Ectodermal cell (in vitro differentiated cells): ENCODE data around the gene MCAT.

ENCODE experiments used
- H3K27ac ChIP-seq: 2 replicates; pipeline ENCODE4 v1.7.0; 2013; ENCODE audit warnings: mild to moderate bottlenecking, low read depth, low read length; ENCODE audit not compliant: insufficient read depth, poor library complexity, severe bottlenecking
- H3K27me3 ChIP-seq: 2 replicates; pipeline ENCODE4 v1.7.0; 2013; ENCODE audit warnings: mild to moderate bottlenecking, low read length; ENCODE audit not compliant: insufficient read depth, control insufficient read depth, poor library complexity, severe bottlenecking
- H3K36me3 ChIP-seq: one replicate; pipeline ENCODE4 v1.7.0; 2013; ENCODE audit warnings: low read length; ENCODE audit not compliant: control insufficient read depth, insufficient read depth
- H3K4me1 ChIP-seq: one replicate; pipeline ENCODE4 v1.7.0; 2013; ENCODE audit warnings: low read length; ENCODE audit not compliant: control insufficient read depth, insufficient read depth
- H3K4me3 ChIP-seq: 2 replicates; pipeline ENCODE4 v1.7.0; 2013; ENCODE audit warnings: low read depth, low read length, control low read depth; ENCODE audit not compliant: insufficient read depth
- H3K9me3 ChIP-seq: 2 replicates; pipeline ENCODE4 v1.7.0; 2013; ENCODE audit warnings: mild to moderate bottlenecking, low read length, moderate library complexity; ENCODE audit not compliant: control insufficient read depth
- WGBS, 2 experiments: methylation state at CpG; one replicate each; pipeline ENCODE4 v1.1.7; 2013; ENCODE audit warnings: missing lambda C conversion rate in 2 of 2; 5-methylcytosine and 5-hydroxymethylcytosine counted together

Gene MCAT

DNA sequence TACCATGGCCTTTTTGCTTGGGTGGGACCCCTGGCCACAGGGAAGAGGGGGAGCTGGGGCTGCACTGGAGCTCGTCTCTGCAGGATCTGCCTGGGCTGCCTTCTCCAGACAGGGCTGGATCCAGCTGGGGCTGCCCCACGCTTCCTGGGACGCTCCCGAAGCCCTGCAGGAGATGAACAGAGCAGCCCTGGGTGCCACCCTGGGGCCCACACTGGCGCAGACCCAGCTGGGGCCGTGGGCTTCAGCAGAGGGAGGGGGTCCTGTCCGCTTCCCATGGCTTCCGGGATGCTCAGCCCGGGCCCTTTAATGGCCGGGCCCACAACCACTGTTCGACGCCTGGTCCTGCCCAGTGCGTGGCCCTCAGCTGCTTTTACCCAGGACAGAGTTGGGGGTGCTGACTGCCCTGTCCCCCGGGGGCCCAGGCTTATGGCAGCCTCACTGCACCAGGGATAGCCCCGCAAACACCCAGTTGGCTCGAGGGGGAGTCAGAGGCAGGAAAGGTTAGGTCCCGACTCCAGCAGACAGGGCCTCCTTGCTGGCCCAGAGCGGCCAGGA is 20.1 kb upstream of the MCAT start:
- 89 to 91% methylated on average over 18 of the region's 18 CpGs for WGBS, 2 experiments
- H3K4me1 ChIP-seq = no peaks in the 10 kb centered on the region
- no peak overlapping the region for H3K4me3 ChIP-seq
- no peaks in the 10 kb centered on the region for H3K9me3 ChIP-seq
- no peaks in the 10 kb centered on the region for H3K27me3 ChIP-seq
- no peaks in the 10 kb centered on the region for H3K36me3 ChIP-seq
- H3K27ac ChIP-seq = no peak overlapping the region

DNA sequence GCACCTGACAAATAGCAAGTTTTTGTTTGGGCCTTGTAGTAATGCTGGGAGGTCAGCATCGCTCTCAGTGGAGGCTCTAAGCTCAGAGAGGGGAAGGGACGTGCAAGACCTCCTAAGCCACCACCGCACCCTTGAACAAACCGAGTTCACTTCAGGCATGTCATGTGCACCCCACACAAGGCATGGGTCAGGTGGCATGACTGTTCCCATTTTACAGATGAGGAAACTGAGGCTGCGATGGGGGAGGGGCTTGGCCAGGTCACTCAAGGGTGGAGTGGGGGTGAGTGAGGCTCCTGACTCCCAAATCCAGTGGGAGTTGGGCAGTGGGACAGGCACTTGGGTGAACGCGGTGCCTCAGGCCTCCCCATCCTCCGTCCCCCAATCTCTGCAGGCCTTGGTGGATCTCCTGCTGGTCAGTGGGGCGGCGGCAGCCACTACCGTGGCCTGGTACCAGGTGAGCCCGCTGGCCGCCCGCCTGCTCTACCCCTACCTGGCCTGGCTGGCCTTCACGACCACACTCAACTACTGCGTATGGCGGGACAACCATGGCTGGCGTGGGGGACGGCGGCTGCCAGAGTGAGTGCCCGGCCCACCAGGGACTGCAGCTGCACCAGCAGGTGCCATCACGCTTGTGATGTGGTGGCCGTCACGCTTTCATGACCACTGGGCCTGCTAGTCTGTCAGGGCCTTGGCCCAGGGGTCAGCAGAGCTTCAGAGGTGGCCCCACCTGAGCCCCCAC is 19.4 kb upstream of the MCAT start:
- Histone ChIP-seq H3K36me3 (no peaks in the 10 kb centered on the region), H3K4me1 (no peaks in the 10 kb centered on the region), H3K27ac (no peak overlapping the region), H3K4me3 (no peak overlapping the region), H3K9me3 (no peaks in the 10 kb centered on the region), H3K27me3 (no peaks in the 10 kb centered on the region)
- WGBS, 2 experiments = 95% methylated on average over 24 of the region's 24 CpGs

DNA sequence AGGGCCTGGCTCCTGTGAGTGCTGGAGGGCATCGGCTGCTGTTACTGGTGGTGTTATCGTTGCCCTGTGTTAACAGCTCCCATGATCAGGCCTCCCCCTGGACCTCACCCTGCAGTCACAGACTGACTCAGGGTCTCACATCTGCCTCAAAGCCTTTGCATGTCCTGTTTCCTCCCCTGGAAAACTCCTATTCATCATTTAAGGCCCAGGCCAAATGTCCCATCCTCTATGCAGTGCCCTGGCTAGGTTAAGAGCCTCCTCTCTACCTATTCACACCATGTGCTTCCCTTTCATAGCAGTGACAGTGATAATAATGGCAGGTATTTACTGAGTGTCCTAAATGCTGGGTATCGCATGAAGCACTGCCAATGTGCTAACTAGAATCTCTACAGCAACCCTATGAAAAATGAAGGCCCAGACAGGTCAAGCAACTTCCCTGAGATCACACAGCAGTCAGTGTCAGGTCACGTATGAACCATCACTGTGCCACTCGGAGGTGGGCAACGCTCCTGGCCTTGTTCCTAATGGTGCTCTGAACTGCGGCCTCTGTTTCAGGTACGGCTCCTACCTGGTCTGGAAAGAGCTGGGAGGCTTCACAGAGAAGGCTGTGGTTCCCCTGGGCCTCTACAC is 17.4 kb upstream of the MCAT start:
- 95% methylated on average over 8 of the region's 8 CpGs for WGBS, 2 experiments
- no peaks in the 10 kb centered on the region for H3K36me3 ChIP-seq
- no peaks in the 10 kb centered on the region for H3K27me3 ChIP-seq
- H3K4me1 ChIP-seq = no peaks in the 10 kb centered on the region
- no peak overlapping the region for H3K27ac ChIP-seq
- H3K9me3 ChIP-seq = no peaks in the 10 kb centered on the region
- no peak overlapping the region for H3K4me3 ChIP-seq

DNA sequence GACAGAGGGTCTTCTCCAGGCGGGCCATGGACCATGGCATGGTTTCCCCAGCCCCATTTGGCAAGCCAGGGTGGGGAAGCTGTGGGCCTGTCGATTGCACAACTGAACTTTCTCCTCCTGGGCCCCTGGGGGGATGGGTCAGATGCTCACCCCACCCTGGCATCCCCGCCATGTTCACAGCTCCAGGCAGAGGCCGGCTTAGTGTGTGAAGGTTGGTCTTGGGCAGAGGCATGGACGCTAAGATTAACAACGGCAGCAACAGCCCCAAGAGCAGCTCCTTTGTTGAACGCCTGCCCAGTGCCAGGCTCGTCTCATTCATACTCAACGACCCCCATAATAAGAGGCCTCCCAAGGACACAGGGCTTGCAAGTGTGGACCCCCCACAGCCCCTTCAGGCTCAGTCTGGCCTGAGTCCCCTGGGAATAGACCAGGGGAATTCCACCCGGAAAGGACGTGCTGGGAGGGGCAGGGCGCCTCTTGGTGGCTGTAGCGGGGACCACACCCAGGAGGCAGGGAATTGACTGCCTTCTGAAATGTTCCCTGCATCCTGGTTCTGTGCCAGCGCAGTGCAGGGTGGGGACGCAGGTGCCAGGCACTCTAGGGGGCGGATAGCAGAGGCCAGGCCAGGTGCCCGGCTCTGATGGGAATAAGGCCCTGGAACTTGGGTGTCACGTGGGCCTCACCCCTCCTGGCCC is 16.4 kb upstream of the MCAT start:
- Histone ChIP-seq H3K4me1 (no peaks in the 10 kb centered on the region), H3K27me3 (no peaks in the 10 kb centered on the region), H3K36me3 (no peaks in the 10 kb centered on the region), H3K27ac (no peak overlapping the region), H3K9me3 (no peaks in the 10 kb centered on the region), H3K4me3 (no peak overlapping the region)
- 81 to 84% methylated on average over 18 of the region's 18 CpGs for WGBS, 2 experiments

DNA sequence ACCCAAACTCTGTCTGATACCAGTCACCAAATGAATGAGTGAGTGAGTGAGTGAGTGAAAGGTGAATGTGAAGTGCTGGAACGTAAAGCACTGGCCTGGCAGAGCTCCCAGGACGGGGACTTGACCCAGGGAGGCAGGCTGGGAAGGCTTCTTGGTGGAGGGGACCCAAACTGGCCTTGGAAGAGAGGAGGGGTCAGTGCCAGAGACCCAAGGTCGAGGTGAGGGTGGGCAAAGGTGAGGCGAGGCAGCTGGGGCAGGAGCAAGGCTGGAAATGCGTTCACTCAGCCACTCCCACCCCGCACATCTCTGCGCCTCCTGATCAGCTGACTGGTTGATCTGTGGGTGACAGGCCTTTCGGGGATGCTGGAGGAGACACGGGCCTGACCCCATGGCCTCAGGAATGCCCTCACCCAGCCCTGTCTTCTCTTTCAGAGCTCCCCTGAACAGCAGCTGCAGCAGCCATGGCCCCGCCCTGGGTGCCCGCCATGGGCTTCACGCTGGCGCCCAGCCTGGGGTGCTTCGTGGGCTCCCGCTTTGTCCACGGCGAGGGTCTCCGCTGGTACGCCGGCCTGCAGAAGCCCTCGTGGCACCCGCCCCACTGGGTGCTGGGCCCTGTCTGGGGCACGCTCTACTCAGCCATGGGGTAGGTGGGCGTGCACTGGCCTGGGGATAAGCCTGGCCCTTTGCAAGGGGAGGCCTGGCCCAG is 15.7 kb upstream of the MCAT start:
- no peaks in the 10 kb centered on the region for H3K36me3 ChIP-seq
- H3K4me1 ChIP-seq = no peaks in the 10 kb centered on the region
- H3K9me3 ChIP-seq = no peaks in the 10 kb centered on the region
- H3K27me3 ChIP-seq = no peaks in the 10 kb centered on the region
- H3K27ac ChIP-seq = no peak overlapping the region
- 94 to 95% methylated on average over 24 of the region's 24 CpGs for WGBS, 2 experiments
- H3K4me3 ChIP-seq = no peak overlapping the region

DNA sequence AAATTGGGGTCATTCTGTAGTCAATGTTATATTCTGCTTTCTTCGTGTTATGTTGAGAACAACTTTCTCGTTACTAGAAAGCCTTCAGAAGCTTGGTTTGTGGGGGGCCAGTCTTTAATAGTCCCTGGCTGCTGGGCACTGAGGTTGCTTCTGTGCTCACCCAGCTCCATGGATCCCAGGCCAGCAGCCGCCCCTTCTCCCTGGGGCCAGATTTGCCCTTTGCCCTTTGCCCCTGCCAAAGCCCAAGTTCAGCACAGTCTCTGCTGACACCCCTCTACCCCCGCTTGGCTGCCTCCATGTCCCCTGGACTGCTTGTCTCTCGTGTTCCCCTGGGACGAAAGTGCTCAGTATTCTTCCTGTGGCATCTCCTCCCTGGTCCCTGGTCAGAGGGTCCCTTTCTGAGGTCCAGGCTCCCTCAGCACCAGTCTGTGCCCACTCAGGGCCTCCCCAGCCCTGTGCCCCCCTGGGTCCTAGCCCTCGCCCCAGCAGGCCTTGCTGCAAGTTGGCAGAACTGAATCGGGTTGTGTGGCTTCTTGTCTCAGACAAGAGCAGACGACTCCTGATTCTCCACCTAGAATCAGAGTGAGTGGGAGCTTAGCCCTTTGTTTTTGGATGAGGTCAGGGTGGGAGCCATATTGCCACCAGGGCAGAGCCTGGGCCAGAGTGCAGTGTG is 14.8 kb upstream of the MCAT start:
- Histone ChIP-seq H3K4me1 (no peaks in the 10 kb centered on the region), H3K27me3 (no peaks in the 10 kb centered on the region), H3K9me3 (no peaks in the 10 kb centered on the region), H3K36me3 (no peaks in the 10 kb centered on the region), H3K4me3 (no peak overlapping the region), H3K27ac (no peak overlapping the region)
- WGBS, 2 experiments = 89 to 90% methylated on average over 9 of the region's 9 CpGs

DNA sequence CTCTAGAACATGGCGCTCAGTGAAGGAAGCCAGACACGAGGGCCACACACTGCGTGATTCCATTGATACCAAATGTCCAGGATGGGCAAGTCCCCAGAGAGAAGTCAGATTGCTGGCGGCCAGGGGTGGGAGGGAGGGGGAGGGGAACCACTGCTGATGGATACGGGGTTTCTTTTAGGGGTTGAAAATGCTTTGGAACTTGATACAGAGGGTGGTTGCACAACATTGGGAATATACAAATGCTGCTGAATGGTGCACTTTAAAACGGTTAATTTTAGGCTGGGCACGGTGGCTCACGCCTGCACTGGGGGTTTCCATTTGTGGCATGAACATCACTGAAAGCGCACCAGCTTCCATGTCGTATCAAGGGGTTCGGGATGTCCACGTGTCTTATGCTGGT is 13.2 kb upstream of the MCAT start:
- peaks cover 8% of the 10 kb centered on the region for H3K4me1 ChIP-seq
- no peaks in the 10 kb centered on the region for H3K9me3 ChIP-seq
- 91 to 94% methylated on average over 12 of the region's 12 CpGs for WGBS, 2 experiments
- no peak overlapping the region for H3K4me3 ChIP-seq
- no peaks in the 10 kb centered on the region for H3K36me3 ChIP-seq
- no peak overlapping the region for H3K27ac ChIP-seq
- peaks cover 14% of the 10 kb centered on the region for H3K27me3 ChIP-seq

DNA sequence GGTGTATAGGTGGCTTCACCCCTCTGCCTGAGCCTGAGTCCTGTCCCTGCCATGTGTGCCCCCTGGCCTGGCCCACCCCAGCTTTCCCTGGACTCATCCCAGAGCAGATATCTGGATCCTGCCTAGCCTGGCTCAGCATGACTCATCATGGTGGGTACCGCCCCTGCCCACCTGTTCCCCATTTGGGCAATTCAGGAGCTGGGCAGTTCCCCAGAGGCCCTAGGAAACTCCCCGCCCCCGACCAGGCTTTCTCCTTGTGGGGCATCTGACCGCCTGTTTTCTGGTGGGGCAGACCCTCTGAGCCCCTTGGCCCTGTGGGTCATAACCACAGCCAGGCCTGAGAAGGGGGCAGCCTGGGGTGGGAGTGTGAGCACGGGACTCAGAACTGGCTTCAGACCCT is 12.6 kb upstream of the MCAT start:
- H3K27me3 ChIP-seq = peaks cover 20% of the 10 kb centered on the region
- peaks cover 8% of the 10 kb centered on the region for H3K4me1 ChIP-seq
- H3K4me3 ChIP-seq = no peak overlapping the region
- H3K9me3 ChIP-seq = no peaks in the 10 kb centered on the region
- H3K27ac ChIP-seq = no peak overlapping the region
- H3K36me3 ChIP-seq = no peaks in the 10 kb centered on the region
- 86 to 93% methylated on average over 5 of the region's 5 CpGs for WGBS, 2 experiments

DNA sequence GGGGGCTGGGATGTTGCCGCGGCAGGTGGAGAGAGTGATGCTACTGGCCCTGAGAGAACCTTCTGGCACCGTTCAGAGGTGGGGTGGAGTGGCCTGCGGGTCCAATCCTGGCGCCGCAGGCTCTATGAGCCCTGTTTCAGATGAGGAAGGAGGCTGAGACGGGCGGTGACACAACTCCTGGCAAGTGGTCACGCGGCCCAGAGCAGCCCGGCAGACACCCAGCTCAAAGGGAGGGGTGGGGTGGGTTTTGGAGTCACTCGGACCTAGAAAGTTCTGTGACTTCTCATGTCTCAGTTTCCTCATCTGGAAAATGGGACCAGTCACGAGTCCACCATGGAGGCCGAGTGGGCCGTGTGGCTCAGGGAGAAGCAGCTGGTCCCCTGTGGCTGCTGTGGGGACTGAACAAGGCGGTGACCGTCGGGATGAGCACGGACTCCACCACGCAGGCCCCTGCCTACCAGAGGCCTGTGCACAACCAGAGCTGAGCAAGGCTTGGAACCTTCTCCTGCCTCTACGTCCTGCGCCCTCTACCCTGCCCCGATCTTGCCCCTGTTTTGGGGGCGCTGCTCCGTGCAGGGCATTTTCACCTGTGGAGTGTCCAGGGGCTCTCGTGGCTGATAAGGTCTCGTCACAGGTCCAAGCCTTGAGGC is 11.8 kb upstream of the MCAT start:
- H3K4me3 ChIP-seq = no peak overlapping the region
- H3K4me1 ChIP-seq = peaks cover 8% of the 10 kb centered on the region

More for the DNA sequence above, 11.8 kb upstream of the MCAT start:
- peaks cover 24% of the 10 kb centered on the region for H3K27me3 ChIP-seq
- H3K9me3 ChIP-seq = no peaks in the 10 kb centered on the region
- no peak overlapping the region for H3K27ac ChIP-seq
- H3K36me3 ChIP-seq = no peaks in the 10 kb centered on the region
- 89 to 90% methylated on average over 27 of the region's 27 CpGs for WGBS, 2 experiments
